Measurements from ENCODE around the gene POLR2F. TPM values are rescaled to one million over a fixed set of nuclear protein-coding genes. Genes with fewer than 3 reads are reported as not detected.
"Not testable (repeated sequence)": the region's sequence is repeated elsewhere in the genome, so short reads cannot be mapped to it uniquely, and the experiment has no call there.

POLR2F gene
- total RNA-seq, 4 donors from 2014 or later, result 57.3 to 73.9 (median 61.6) TPM

- TF ChIP-seq CTCF (IDR thresholded peaks at IDR 0.05), result no peak
- DNase-seq (ENCODE audit: low spot score), result no peak
- no peak for ATAC-seq (ENCODE audit: low FRiP score)
Observed at GRCh38 chr22:37954686-37955085, 1.2 kb downstream of the POLR2F start.

GRCh38 chr22:37955825-37956397, 2.4 kb downstream of the POLR2F start:
- not testable (repeated sequence) for ATAC-seq (ENCODE audit: low FRiP score); DNase-seq (ENCODE audit: low spot score)

- ATAC-seq (ENCODE audit: low FRiP score), result no peak
- DNase-seq (ENCODE audit: low spot score), result no peak
- no peak for TF ChIP-seq CTCF (IDR thresholded peaks at IDR 0.05)
Observed at GRCh38 chr22:37957232-37957631, 3.7 kb downstream of the POLR2F start.

GRCh38 chr22:37959231-37959825, 5.8 kb downstream of the POLR2F start:
- TF ChIP-seq CTCF (IDR thresholded peaks at IDR 0.05), result no peak
- ATAC-seq (ENCODE audit: low FRiP score), result no peak
- no peak for DNase-seq (ENCODE audit: low spot score)

GRCh38 chr22:37961062-37961461, 7.6 kb downstream of the POLR2F start:
- no peak for TF ChIP-seq CTCF (IDR thresholded peaks at IDR 0.05)
- DNase-seq (ENCODE audit: low spot score) (no peak), ATAC-seq (ENCODE audit: low FRiP score) (no peak)

GRCh38 chr22:37965940-37966664, 12.6 kb downstream of the POLR2F start:
- no peak for TF ChIP-seq CTCF (IDR thresholded peaks at IDR 0.05)
- no peak for DNase-seq (ENCODE audit: low spot score)
- ATAC-seq (ENCODE audit: low FRiP score), result no peak

- TF ChIP-seq CTCF (IDR thresholded peaks at IDR 0.05), result no peak
- no peak for ATAC-seq (ENCODE audit: low FRiP score)
- no peak for DNase-seq (ENCODE audit: low spot score)
Observed at GRCh38 chr22:37967147-37967546, 13.6 kb downstream of the POLR2F start.

Measured in omental fat pad (tissue), 4 donors.